SW 1271 (cell line): ENCODE results near the gene EFTUD2.
"Not testable (repeated sequence)": the region's sequence is repeated elsewhere in the genome, so short reads cannot be mapped to it uniquely, and the experiment has no call there.

Source experiments
- DNase-seq, 2 experiments: peaks; one replicate each; lab custom pipeline; 2025; lab: John Stamatoyannopoulos, UW

EFTUD2 gene

DNA sequence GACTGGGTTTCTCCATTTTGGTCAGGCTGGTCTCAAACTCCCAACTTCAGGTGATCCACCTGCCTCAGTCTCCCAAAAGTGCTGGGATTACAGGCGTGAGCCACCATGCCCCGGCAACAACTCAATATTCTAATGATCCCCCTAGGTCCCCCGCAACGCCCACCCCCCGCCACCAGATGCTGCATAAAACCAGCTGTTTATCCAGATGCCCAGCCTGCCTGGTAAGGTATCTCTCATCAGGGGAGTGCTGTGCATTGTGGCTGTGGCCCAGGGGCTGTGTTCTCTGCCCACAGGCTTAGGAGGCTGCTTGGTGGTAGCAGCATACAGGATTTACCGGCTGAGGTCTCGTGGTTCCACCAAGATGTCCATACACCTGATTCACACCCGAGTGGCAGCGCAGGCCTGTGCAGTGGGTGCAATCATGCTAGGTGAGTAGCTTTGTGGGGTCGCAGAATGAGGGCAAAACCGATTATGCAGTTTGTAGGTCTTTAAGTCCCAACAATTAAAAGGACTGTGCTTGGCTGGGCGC, 50.2 kb downstream of the EFTUD2 start:
- no peak for DNase-seq

DNA sequence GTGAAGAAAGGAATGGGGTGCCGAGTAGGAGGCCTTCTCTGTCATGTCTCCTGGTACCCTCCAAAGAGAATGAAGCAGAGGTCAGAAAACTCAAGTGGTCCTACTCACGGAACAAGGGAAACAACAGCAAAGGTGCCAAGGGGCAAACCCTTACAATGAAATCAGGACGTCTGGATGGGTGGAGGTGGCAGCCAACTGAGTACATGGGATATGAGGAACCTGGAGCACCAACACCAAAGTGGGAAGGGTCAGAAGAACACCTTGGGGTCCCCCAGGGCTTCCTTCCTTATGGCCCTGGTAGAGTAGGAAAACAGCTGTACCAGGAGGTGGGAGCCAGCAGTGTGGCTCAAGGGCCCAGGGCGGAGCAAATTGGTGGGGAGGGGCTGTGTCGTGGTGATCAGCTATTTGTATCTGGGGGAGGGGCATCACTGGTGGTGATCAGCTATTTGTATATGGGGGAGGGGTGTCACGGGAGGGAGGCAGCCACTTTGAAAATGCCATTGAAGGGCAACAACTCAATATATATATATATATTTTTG, 50.9 kb downstream of the EFTUD2 start:
- no peak for DNase-seq

DNA sequence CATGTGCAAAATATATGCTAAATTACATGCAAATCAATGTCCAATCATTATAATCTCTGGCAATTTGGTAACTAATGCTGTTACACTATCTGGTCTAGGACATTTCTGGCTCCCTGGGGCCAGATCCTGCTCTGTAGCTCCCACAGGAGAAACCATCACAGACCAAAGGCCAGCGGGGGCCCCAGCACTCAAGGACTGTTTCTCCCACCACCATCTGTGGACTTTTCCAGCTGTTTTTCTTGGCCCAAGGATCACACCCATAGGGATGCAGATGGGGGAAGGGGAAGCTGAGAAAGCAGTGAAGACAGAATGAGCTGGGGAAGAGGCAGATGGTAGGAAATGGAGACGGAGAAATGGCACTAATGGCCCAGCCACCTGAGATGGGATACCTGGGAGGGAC, 51.7 kb downstream of the EFTUD2 start, which contains the start of gene HIGD1B:
Gene HIGD1B, plus strand, starts transcription at position 298 of the 400 bp plus-strand sequence. CDS start 270 bp downstream, outside the sequence.
- DNase-seq = no peak

DNA sequence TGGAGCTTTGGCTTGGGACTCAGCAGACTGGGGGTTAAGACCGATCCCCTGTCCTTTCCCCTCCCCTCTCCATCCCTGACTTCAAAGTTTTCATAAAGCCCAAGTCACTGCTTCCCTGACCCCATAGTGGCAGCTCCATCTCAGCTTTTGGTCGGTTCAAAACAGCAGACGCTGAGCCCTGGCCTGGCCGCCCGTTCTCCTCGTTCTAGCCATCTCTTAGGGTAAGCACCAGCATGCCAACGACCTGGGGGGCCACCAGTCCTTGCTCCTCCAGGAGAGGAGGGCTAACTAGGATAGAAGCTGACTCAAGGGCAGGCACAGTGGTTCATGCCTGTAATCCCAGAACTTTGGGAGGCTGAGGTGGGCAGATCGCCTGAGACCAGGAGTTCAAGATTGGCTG, 53.0 kb downstream of the EFTUD2 start:
- no peak for DNase-seq

DNA sequence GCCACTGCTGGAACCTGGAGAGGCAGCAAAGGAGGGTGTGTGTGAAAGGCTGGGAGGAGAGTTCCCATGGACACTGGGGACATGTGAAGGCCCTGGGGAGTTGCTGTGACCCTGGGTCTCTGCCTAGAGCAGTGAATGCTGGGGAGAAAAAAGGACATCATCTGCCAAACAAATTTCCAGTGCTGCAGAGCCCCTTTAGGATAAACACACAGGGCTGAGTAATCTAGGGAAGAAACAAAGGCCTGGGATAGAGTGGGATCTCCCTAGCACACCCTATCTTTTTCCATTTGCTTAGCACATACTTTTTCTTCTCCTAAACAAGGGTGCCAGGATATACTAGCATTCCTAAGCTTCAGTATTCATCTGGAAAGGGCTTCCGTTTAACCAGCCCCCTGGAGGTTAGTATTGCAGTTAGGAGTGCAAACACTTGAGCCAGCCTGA, 54.8 kb downstream of the EFTUD2 start:
- no peak for DNase-seq

DNA sequence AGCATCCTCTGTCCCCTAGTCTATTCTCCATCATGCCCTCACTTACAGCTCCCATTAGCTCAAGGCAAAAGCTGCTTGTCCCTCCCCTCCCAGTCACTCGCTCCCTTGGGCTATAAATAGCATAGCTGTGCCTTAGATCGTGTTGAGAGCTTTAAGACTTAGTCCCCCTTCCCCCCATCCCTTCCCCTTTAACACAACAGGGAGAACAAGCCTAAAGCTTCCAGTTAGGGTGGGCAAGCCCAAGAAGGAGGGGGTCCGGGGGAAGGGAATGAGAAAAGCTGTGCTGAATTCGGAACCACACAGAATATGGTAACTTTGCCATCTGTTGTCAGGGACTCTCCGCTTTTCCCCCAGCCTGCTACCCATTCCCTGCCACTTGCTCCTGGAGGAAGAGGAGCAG, 56.5 kb downstream of the EFTUD2 start:
- DNase-seq = no peak

DNA sequence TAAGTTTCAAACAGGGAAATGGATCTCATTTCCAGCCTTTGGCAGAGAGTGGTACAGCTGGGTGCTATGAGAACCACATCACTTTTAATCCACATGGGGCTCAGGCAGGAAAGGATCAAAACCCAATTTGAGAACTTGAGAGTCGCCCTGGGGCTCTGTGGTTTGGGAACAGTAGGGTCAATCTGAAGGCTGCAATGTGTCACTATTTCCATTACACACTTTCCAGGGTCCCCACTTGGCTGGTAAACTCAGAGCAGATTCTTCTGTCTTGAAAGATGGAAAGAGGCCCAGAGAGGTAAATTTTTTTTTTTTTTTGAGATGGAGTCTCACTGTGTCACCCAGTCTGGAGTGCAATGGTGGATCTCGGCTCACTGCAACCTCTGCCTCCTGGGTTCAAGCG, 58.3 kb downstream of the EFTUD2 start:
- DNase-seq = no peak

DNA sequence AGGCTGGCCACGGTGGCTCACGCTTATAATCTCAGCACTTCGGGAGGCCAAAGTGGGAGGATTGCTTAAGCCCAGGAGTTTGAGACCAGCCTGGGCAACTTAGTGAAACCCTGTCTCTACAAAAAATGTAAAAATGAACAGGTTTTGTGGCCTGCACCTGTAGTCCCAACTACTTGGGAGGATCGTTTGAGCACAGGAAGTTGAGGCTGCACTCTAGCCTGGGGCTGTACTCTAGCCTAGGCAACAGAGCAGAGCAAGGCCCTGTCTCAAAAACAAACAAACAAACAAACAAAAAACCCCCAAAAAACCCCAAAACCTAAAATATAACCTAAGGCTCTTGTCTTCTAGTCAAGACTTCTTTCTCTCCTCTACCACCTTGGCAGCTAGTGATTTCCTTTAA, 59.0 kb downstream of the EFTUD2 start:
- DNase-seq = no peak

DNA sequence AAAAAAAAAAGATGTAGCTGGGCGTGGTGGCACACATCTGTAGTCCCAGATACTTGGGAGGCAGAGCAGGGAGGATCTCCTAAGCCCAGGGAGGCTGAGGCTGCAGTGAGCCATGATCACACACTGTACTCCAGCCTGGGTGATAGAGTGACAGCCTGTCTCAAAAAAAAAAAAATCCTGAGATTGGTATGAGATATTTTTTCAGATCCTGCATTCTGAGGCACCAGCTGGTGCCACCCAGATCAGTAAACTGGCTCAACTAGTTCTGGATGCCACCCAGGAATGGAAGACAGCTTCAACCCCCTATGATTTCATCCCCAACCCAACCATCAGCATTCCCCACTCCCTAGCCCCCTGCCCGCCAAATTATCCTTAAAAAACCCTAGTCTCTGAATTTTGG, 62.0 kb downstream of the EFTUD2 start:
- no peak for DNase-seq

DNA sequence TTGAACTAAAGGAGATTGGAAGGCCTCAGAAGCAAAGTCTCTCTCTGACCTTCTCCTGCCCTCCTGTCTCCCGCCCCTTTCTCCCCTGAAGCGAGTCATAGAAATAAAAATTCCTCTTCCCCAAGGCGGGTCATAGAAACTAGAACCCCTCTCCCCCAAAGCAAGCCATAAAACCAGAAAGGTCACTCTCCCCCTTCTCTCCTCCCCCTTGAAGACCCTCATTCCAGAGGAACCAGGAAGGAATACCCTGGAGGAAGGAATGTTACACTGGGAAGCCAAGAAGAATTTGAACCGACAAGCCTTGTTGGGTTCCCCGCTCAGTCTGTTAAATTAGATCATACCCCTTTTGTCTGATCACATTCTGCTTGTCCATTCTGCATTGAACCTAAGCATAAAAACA, 66.4 kb downstream of the EFTUD2 start:
- no peak for DNase-seq

DNA sequence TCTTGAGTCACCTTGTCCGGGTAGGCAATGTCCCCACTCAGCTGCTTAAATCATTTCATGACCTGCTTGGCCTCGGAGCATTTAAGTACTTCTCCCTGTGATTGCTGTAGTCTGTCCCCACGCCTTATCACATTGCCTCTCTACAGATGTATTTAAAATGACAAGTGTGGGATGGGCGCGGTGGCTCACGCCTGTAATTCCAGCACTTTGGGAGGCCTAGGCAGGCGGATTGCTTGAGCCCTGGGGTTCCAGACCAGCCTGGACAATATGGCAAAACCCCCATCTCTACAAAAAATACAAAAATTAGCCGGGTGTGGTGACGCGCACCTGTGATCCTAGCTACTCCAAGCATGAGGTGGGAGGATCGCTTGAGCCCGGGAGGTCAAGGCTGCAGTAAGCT, 67.9 kb downstream of the EFTUD2 start:
- DNase-seq = no peak

DNA sequence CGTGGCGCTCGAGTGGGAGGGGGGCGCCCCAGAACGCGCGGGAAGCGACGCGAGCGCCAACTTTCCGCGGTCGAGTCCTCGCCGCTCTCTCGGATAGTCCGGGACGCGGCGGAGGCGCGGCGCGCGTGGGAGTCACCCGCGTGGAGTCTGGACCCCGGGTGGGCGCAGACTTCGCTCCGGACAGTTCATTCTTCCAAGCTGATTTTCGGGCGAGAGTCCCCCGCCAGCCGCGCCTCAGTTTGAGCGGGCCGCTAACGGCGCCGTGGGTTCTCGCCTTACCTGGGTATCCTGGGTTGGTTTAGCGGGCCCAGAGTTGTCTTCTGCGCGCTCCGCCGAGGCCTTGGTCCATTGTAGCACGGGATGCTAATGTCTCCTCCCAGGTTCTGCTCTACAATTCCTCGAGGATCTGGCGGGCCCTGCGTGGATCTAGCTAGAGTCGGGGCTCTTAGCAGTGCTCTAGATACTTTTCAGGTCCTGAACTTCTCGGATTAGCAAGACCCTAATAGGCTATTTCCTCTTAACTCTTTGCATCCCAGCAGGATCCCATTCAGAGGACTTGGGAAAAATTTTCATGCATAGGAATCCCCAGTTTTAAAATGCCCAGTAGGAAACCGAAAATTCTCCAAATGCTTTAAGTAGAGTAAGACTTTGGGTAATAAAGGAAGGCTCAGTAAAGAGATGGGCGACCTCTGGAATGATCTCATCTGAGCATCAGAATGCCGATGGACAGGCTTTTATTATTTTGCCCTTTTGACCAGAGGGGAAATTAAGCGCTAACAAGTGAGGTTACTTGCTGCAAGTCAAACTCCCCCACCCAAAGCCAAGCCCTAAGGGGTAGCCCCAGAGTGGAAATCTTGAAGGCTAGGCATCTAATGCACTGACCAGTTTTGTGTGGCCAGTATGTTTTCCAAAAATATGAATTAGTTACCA, 68.6 kb downstream of the EFTUD2 start:
- DNase-seq = no peak

DNA sequence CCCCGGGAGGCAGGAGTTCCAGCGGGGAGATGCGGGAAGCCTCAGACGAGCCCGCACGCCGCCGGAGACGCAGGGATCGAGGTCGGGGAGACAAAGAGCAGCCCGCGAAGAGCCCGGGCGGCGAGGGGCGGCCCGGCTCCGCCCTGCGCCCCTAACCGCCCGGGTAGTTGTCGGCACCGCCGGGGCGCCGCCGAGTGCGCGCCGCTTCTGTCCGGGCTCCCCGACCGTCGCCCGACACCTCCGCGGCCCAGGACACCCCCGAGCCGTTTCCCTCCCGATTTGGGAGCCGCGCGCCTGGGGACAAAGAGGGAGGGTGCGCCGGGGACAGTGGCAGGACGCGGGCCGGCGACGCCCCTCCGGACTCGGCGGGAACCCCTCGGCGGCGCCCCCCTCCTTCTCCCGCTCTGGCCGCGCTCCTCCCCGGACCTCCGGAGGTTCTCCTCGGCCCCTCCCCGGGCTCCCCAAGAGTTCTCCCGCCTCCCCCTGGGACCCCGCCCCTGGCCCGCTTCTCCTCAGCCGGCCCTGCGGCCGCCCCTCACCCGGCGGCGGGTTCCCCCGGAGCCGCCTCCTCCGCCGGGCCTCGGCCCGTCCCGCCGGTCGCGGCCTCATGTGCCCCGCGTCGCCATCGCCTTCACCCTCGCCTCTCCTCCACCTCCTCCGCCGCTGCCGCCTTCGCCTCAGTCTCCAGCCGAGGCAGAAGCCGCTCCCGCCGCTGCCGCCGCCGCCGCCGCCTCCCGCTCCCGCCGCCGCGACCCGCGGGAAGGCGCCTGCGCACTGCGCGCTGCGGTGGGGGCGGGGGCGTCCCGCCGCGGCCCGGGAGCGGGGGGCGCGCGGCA, 69.5 kb downstream of the EFTUD2 start, which contains the start of gene GJC1:
Gene GJC1, minus strand, starts transcription at position 765 of the 836 bp plus-strand sequence. CDS start 24,470 bp downstream, outside the sequence.
- DNase-seq = no peak

DNA sequence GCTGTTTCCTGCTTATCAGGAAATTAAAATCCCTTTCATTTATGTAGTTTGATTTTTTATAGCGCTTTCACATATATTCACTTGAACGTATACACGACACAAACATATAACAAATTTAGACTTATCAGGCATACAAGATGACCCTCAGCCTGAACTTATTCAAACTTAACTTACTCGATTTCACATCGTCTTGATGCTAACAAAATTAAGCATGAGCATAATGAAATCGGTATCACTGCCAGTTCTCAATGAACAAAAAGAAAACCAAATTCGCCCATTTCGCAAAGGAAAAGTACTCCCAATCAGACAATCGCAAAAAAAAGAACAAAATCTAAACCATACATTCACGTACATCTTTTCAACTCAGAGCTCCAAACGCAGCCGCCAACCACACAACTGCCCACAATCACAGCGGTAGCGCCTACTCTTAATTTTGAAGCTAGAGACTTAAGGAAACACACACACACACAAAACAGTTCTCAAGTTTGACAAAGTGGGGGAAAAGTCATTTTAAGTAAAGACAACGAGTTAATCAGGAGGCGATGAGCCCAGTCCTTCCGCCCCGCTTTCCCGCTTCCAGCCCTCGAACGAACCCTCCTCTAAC, 70.2 kb downstream of the EFTUD2 start:
- peak in 1 of 2 experiments; percentile 40 for DNase-seq

DNA sequence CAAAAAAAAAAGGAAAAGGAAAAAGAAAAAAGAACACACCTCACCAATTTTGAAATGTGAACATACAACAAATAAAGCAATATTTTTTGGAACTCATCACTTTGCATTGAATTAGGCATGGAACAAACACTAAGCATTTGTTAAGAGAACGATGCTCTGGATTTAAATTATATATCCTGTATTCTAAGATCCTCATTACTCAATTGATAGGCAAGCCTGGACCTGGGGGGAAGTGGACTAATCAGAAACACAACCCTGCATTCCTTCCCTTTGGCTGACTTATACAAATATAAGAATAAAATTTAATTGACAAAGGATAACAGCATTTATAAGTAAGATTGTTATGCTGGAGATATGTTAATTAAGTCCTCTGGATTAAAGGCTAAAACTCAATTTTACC, 71.4 kb downstream of the EFTUD2 start:
- DNase-seq = no peak

DNA sequence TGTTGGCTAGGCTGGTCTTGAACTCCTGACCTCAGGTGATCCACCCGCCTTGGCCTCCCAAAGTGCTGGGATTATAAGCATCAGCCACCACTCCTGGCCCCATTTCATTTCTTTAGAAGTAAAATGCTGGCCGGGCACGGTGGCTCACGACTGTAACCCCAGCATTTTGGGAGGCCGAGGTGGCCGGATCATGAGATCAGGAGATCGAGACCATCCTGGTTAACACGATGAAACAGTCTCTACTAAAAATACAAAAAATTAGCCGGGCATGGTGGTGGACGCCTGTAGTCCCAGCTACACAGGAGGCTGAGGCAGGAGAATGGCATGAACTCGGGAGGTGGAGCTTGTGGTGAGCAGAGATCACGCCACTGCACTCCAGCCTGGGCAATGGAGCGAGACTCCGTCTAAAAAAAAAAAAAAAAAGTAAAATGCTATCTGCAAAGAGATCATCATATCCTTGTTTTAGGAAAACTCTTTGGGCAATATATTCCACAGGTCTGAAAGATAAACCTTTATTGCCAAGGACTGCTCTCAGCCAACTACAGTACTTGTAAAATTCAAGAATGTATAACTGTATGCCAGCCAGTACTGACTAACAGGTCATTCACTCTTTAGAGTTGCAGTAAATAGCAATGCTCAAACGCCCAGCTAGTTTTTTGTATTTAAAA, 73.0 kb downstream of the EFTUD2 start:
- DNase-seq = no peak

DNA sequence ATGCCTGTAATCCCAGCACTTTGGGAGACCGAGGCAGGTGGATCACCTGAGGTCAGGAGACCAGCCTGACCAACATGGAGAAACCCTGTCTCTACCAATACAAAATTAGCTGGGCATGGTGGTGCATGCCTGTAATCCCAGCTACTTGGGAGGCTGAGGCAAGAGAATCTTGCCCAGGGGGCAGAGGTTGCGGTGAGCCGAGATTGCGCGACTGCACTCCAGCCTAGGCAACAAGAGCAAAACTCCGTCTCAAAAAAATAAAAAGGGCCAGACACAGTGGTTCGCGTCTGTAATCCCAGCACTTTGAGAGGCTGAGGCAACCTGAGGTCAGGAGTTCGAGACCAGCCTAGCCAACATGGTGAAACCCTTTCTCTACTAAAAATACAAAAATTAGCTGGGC, 74.0 kb downstream of the EFTUD2 start:
- DNase-seq = not testable (repeated sequence)

DNA sequence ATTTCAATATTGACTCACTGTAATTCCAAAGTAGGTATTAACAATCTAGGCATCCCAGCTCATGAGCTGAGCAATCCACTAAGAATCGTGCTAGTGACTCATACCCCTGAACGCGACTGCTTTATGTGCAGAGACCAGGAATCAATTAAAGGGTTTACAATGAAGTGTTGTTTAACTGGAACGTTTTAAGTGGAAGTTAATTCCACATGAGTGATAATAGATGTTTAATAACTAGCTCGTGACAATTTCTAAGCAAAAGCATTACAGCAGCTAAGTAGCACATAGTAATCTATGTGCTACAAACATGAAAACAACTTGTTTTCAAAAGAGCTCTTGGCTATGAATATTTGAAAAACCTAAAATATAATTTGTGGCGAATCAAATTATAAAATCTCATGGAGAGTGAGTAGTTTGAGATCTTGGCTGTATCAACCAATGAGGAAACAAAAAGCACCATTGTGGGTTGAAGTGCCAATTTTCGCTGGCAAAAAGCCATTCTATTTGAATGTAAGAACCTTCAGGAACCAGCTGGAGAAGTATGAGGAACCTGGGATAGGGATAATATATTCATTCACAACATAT, 78.5 kb downstream of the EFTUD2 start:
- peak; percentile 71 to 94 for DNase-seq

DNA sequence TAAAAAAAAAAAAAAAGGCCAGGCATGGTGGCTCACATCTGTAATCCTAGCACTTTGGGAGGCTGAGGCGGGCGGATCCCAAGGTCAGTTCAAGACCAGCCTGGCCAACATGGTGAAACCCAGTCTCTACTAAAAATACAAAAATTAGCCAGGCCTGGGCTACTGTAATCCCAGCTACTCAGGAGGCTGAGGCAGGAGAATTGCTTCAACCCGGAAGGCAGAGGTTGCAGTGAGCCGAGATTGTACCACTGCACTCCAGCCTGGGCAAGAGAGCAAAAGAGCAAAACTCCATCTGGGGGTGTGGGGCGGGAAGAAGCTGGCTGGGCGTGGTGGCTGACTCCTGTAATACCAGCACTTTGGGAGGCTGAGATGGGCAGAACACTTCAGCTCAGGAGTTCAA, 80.7 kb downstream of the EFTUD2 start:
- DNase-seq = not testable (repeated sequence)

DNA sequence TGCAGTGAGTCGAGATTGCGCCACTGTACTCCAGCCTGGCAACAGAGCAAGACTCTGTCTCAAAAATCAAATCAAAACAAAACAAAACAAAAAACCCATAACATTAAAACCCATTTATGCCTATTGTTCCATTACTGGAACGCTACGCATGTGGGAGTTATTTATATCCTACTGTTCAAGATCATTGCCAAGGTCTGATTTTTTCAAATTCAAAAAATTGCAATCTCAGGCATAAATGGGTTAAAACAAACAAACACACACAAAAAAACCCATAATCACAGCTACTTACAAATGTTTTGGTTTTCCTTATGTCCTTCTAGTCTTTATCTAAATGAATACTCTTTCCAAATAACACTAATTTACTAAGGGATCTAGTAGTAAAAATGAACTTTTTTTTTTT, 87.0 kb downstream of the EFTUD2 start:
- DNase-seq = no peak
